ENCODE measurements around the gene TENT5C. TPM values are rescaled to one million over a fixed set of nuclear protein-coding genes. Genes with fewer than 3 reads are reported as not detected.

The TENT5C gene
- total and polyA plus RNA-seq, 2 of the 8 experiments (the other 6 are each of a cell fraction or from before 2014, with no cell fraction given), result 0.38 to 0.99 TPM

DNA sequence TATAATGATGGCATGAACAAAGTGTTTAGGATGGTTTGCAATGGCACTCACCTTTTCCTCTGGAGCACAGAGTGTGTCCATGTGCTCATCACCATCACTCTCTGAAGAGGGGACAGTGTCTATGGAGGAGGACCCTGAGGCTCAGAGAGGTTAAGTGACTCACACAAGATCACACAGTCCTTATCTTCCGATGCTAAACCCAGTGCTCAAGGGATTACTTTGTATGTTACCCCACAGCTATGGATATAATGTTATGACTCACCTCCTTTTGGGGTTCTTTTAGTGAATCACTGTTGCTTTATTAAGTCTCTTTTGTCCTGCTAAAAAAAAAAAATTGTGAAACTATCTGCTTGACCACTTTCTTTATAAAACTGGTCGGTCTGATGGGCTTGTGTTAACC, 67.6 kb downstream of the TENT5C start (continued):
- no peak for TF ChIP-seq TEAD4 (IDR thresholded peaks at IDR 0.05; ENCODE audit: low read depth, low read length)
- TF ChIP-seq SP4 (IDR thresholded peaks at IDR 0.05; ENCODE audit: low read length), result no peak
- no peak for TF ChIP-seq BRCA1 (IDR thresholded peaks at IDR 0.05; ENCODE audit: low read depth, low read length)
- no peak for TF ChIP-seq CREB1 (IDR thresholded peaks at IDR 0.05)
